Measurements from ENCODE around the gene ATG7. TPM values are rescaled to one million over a fixed set of nuclear protein-coding genes. Genes with fewer than 3 reads are reported as not detected.
A peak's percentile ranks its signal among the peaks of the same experiment; 100 is the strongest.

ATG7 gene
- total RNA-seq, 1 donor from 2014 or later: 53.5 TPM

DNA sequence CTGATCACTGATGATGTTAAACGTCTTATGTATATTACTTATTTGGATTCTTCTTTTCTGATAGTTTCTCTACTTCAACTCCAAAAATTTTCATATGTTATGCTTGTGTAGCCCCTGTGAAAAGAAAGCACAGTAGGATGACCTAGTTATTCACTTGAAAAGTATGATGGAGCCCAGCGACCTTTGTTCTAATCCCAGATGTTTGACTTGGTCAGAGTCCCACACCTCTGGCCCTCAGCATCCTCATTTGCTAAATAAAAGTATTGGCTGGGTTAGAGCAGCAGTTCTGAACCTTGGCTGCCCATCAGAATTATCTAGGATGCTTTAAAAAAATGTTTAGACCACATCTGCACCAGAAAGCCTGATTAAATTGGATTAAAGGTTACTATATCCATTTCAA lies 173.7 kb downstream of the ATG7 start:
- TF ChIP-seq, protein P1, sequence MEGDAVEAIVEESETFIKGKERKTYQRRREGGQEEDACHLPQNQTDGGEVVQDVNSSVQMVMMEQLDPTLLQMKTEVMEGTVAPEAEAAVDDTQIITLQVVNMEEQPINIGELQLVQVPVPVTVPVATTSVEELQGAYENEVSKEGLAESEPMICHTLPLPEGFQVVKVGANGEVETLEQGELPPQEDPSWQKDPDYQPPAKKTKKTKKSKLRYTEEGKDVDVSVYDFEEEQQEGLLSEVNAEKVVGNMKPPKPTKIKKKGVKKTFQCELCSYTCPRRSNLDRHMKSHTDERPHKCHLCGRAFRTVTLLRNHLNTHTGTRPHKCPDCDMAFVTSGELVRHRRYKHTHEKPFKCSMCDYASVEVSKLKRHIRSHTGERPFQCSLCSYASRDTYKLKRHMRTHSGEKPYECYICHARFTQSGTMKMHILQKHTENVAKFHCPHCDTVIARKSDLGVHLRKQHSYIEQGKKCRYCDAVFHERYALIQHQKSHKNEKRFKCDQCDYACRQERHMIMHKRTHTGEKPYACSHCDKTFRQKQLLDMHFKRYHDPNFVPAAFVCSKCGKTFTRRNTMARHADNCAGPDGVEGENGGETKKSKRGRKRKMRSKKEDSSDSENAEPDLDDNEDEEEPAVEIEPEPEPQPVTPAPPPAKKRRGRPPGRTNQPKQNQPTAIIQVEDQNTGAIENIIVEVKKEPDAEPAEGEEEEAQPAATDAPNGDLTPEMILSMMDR (IDR thresholded peaks at IDR 0.05): no peak
- no peak for TF ChIP-seq EZH2 (IDR thresholded peaks at IDR 0.05)
- no peak for TF ChIP-seq EZH2phosphoT487 (IDR thresholded peaks at IDR 0.05)
- H3K79me2 ChIP-seq (ENCODE audit: low read depth): no peaks in the 10 kb centered on the region
- no peak for DNase-seq (ENCODE audit: low spot score)
- Mint-ChIP-seq H3K4me3 (no peak overlapping the region), H3K27me3 (ENCODE audit: insufficient read depth, low read depth) (peaks cover 11% of the 10 kb centered on the region), H3K27ac (no peak overlapping the region), H3K4me1 (peaks cover 16% of the 10 kb centered on the region), H3K36me3 (peaks cover 12% of the 10 kb centered on the region), H3K9me3 (peaks cover 2% of the 10 kb centered on the region)
- H3K9me3 ChIP-seq (ENCODE audit: low read depth): no peaks in the 10 kb centered on the region
- H3K27ac ChIP-seq: no peak overlapping the region
- H2AFZ ChIP-seq (replicated peaks): no peak overlapping the region
- H3K9ac ChIP-seq: no peak overlapping the region
- no peaks in the 10 kb centered on the region for H3K4me1 ChIP-seq
- no peaks in the 10 kb centered on the region for H4K20me1 ChIP-seq (ENCODE audit: low read depth)
- H3K4me2 ChIP-seq: no peak overlapping the region
- no peaks in the 10 kb centered on the region for H3F3A ChIP-seq (ENCODE audit: low read depth)
- H3K27me3 ChIP-seq: no peaks in the 10 kb centered on the region
- H3K4me3 ChIP-seq: no peak overlapping the region
- H3K36me3 ChIP-seq: no peaks in the 10 kb centered on the region

DNA sequence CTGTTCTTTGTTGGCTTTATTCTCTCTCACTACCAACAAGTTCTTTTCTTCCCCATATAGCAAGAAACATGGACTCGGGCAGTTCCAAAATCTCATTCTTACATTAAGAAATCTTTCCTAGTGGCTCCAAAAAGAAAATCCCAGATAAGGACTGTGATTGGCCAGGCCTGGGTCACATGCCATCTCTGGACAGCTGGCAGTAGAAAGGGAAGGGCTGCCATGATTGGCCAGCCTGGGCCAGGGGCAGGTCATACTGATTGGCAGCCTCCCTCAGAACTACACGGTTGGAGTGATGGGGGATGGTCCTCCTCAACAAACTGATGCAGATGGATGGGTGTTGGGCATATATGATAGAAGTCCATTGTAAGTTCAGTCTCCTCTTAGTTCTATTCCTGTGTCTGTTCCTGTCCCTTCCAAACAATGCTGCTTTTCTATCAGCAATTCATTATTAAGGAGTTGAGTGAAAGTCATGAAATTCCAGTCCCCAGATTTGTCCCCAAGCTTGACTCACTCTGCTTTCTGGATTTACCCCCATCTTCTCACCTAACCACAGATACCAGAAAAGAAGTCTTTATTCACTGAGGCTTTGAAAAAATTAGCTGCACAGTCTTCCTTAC lies 175.5 kb downstream of the ATG7 start:
- Histone ChIP-seq H3K36me3 (no peaks in the 10 kb centered on the region), H3K27ac (no peak overlapping the region), H3K4me2 (no peak overlapping the region), H3K4me3 (no peak overlapping the region), H2AFZ (replicated peaks) (no peak overlapping the region), H3K4me1 (peaks cover under 1% of the 10 kb centered on the region), H3K27me3 (no peaks in the 10 kb centered on the region), H3F3A (ENCODE audit: low read depth) (no peaks in the 10 kb centered on the region), H3K9ac (no peak overlapping the region), H3K9me3 (ENCODE audit: low read depth) (no peaks in the 10 kb centered on the region), H3K79me2 (ENCODE audit: low read depth) (no peaks in the 10 kb centered on the region), H4K20me1 (ENCODE audit: low read depth) (no peaks in the 10 kb centered on the region)
- H3K4me1 Mint-ChIP-seq: peaks cover 20% of the 10 kb centered on the region
- TF ChIP-seq EZH2 (IDR thresholded peaks at IDR 0.05) (no peak), EZH2phosphoT487 (IDR thresholded peaks at IDR 0.05) (no peak)
- TF ChIP-seq, protein P1 (IDR thresholded peaks at IDR 0.05): no peak
- peak overlapping the region; percentile 65 for H3K27ac Mint-ChIP-seq
- peaks cover 11% of the 10 kb centered on the region for H3K27me3 Mint-ChIP-seq (ENCODE audit: insufficient read depth, low read depth)
- no peak for DNase-seq (ENCODE audit: low spot score)
- peaks cover 12% of the 10 kb centered on the region for H3K36me3 Mint-ChIP-seq
- no peak overlapping the region for H3K4me3 Mint-ChIP-seq
- H3K9me3 Mint-ChIP-seq: peaks cover 2% of the 10 kb centered on the region

GRCh38 chr3:11450015-11450414 lies 177.8 kb downstream of the ATG7 start:
- no peaks in the 10 kb centered on the region for H3K79me2 ChIP-seq (ENCODE audit: low read depth)
- H3K27ac Mint-ChIP-seq: no peak overlapping the region
- H3K4me2 ChIP-seq: no peak overlapping the region
- H3K4me3 Mint-ChIP-seq: no peak overlapping the region
- H3K27ac ChIP-seq: no peak overlapping the region
- H3K27me3 ChIP-seq: no peaks in the 10 kb centered on the region
- no peaks in the 10 kb centered on the region for H3K9me3 ChIP-seq (ENCODE audit: low read depth)
- no peaks in the 10 kb centered on the region for H3K9me3 Mint-ChIP-seq
- H2AFZ ChIP-seq (replicated peaks): no peak overlapping the region
- H3F3A ChIP-seq (ENCODE audit: low read depth): peaks cover 7% of the 10 kb centered on the region
- H3K4me1 ChIP-seq: peaks cover 17% of the 10 kb centered on the region
- H3K36me3 Mint-ChIP-seq: peaks cover 7% of the 10 kb centered on the region
- H3K36me3 ChIP-seq: no peaks in the 10 kb centered on the region
- no peak overlapping the region for H3K9ac ChIP-seq
- TF ChIP-seq EZH2phosphoT487 (IDR thresholded peaks at IDR 0.05): no peak
- TF ChIP-seq EZH2 (IDR thresholded peaks at IDR 0.05): no peak
- TF ChIP-seq, protein P1 (IDR thresholded peaks at IDR 0.05): no peak
- H3K4me1 Mint-ChIP-seq: peaks cover 38% of the 10 kb centered on the region
- no peaks in the 10 kb centered on the region for H4K20me1 ChIP-seq (ENCODE audit: low read depth)
- no peak for DNase-seq (ENCODE audit: low spot score)
- H3K4me3 ChIP-seq: no peak overlapping the region
- H3K27me3 Mint-ChIP-seq (ENCODE audit: insufficient read depth, low read depth): peaks cover 9% of the 10 kb centered on the region

All from neural progenitor cell (in vitro differentiated cells).